NB4 (cell line): Measurements from ENCODE around the gene CCDC187.

Experiments used
- DNase-seq: peaks from one replicate; pipeline ENCODE4 v3.0.0; 2010; ENCODE audit warnings: low read depth
- H3K4me3 ChIP-seq: one replicate; pipeline ENCODE4 v1.5.1; 2011; ENCODE audit warnings: mild to moderate bottlenecking, low read depth, low read length, moderate library complexity
- MYC ChIP-seq: IDR thresholded peaks from 2 replicates; pipeline ENCODE4 v1.6.1; 2011; ENCODE audit warnings: low read depth, low read length
- POLR2A ChIP-seq: IDR thresholded peaks from 2 replicates; pipeline ENCODE4 v1.6.1; 2011; ENCODE audit warnings: mild to moderate bottlenecking; ENCODE audit not compliant: insufficient read length; ENCODE audit errors: extremely low read depth
- TF ChIP-seq, protein P1 (sequence below): IDR thresholded peaks from 2 replicates; pipeline ENCODE4 v1.6.1; 2011; ENCODE audit warnings: low read depth, low read length
- TF ChIP-seq, protein P2 (sequence below): IDR thresholded peaks from one replicate; pipeline ENCODE4 v1.5.1; 2012; ENCODE audit warnings: low read depth, low read length

CCDC187 gene

DNA sequence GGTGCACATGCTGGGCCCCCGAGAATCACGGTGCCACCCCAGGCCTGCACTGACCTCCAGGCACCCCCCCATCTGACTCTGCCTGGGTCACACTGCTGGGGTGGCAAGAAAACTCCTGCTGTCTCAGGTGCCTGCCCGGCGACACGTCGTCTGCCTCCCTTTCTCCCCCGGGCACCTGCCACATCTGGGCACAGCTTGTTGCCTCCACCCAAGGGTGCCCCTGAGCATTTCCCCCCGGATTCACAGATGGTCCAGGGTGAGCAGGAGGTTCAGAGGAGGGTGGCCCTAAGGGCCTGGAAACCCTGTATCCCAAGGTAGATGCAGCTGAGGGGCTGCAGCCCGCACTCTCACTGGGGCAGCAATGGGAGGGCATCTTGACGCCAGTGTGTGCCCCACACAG, 43.4 kb downstream of the CCDC187 start:
- no peak for DNase-seq
- TF ChIP-seq MYC (no peak), POLR2A (no peak)
- TF ChIP-seq, protein P1, sequence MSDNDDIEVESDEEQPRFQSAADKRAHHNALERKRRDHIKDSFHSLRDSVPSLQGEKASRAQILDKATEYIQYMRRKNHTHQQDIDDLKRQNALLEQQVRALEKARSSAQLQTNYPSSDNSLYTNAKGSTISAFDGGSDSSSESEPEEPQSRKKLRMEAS: no peak
- TF ChIP-seq, protein P2, sequence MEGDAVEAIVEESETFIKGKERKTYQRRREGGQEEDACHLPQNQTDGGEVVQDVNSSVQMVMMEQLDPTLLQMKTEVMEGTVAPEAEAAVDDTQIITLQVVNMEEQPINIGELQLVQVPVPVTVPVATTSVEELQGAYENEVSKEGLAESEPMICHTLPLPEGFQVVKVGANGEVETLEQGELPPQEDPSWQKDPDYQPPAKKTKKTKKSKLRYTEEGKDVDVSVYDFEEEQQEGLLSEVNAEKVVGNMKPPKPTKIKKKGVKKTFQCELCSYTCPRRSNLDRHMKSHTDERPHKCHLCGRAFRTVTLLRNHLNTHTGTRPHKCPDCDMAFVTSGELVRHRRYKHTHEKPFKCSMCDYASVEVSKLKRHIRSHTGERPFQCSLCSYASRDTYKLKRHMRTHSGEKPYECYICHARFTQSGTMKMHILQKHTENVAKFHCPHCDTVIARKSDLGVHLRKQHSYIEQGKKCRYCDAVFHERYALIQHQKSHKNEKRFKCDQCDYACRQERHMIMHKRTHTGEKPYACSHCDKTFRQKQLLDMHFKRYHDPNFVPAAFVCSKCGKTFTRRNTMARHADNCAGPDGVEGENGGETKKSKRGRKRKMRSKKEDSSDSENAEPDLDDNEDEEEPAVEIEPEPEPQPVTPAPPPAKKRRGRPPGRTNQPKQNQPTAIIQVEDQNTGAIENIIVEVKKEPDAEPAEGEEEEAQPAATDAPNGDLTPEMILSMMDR: no peak
- H3K4me3 ChIP-seq: no peak overlapping the region

DNA sequence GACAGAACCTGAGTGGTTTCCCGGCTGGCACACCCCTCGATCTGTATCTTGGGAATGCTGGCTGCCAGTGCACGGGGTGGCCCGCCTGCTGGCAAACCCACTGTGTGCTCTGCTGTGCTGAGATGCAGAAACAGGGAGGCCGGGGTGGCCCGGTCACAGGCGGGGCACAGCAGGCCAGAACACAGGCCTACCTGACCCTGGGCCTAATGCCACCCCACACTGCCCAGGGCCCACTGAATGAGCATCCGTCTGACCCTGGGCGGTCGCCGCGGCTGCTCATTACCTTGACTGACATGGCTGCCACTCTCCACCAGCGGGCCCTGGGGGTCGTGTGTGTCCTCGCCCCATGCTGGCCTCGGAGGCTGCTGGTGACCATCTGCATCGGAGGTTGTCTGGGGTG, 44.1 kb downstream of the CCDC187 start:
- H3K4me3 ChIP-seq: no peak overlapping the region
- TF ChIP-seq, protein P2: no peak
- TF ChIP-seq POLR2A: no peak
- TF ChIP-seq, protein P1: no peak
- no peak for TF ChIP-seq MYC
- no peak for DNase-seq

DNA sequence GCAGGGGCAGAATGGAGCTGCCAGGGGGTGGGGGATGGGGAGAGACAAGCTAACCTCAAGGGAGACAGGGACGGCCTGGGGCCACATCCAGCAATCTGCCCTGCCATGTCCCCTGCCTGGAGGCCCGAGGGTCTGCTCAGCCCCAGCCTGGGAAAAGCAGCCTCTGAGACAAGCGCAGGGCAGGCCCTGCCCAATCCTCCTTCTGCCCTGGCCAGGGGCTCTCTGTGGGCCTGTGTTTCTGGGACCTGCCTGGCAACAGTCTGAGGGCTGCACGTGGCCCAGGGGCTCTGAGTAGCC, 44.4 kb downstream of the CCDC187 start:
- no peak overlapping the region for H3K4me3 ChIP-seq
- TF ChIP-seq, protein P1: no peak
- TF ChIP-seq POLR2A (no peak), MYC (no peak)
- TF ChIP-seq, protein P2: no peak
- DNase-seq: no peak

DNA sequence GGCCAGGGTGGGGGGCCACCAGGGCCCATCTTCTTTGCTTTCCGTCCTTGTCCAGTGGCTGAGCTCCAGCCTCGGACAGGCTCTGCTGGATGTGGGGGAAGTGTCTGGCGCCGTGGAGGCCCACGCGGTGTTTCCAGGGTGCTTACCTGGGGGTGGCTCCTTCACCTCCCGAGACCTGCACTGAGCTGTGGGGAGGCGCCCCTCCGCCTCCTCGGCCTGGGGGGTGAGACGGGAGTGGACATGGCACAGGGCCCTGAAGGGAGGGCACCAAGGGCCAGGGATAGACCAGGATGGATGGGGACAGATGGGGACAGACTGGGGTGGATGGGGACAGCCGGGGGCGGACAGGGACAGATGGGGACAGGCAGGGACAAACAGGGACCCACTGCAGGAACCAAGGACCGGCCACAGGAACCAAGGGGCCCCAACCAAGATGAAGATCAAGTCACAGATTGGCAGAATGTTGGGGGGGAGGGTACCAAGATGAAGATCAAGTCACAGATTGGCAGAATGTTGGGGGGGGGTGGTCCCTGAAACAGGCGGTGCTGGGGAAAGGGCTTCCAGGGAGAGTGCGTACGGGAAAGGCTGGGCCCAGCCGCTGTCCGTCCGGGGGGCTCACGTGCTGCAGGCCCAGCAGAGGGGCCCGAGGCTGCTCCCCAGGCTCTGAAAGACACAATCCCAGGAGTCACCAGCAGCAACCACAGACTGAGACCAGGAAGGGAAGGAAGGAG, 44.9 kb downstream of the CCDC187 start:
- TF ChIP-seq, protein P1: no peak
- no peak overlapping the region for H3K4me3 ChIP-seq
- DNase-seq: no peak

DNA sequence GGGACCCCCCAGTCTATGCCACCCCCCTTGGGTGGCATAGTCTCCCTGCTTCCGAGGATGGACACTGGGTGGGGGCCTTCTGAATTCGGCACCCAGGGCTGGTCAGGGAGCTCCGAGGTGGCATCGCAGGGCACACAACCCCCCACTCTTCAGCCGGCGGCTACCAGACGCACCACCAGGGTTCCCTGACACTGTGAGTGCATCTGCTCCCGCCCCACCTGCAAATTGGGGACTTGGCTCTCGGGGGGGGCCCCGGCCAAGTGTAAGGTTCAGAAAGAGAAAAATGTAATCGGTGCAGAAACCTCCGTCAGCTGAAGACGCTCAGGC, 45.6 kb downstream of the CCDC187 start:
- TF ChIP-seq, protein P1: no peak
- TF ChIP-seq, protein P2: no peak
- TF ChIP-seq MYC (no peak), POLR2A (no peak)
- H3K4me3 ChIP-seq: no peak overlapping the region
- no peak for DNase-seq

DNA sequence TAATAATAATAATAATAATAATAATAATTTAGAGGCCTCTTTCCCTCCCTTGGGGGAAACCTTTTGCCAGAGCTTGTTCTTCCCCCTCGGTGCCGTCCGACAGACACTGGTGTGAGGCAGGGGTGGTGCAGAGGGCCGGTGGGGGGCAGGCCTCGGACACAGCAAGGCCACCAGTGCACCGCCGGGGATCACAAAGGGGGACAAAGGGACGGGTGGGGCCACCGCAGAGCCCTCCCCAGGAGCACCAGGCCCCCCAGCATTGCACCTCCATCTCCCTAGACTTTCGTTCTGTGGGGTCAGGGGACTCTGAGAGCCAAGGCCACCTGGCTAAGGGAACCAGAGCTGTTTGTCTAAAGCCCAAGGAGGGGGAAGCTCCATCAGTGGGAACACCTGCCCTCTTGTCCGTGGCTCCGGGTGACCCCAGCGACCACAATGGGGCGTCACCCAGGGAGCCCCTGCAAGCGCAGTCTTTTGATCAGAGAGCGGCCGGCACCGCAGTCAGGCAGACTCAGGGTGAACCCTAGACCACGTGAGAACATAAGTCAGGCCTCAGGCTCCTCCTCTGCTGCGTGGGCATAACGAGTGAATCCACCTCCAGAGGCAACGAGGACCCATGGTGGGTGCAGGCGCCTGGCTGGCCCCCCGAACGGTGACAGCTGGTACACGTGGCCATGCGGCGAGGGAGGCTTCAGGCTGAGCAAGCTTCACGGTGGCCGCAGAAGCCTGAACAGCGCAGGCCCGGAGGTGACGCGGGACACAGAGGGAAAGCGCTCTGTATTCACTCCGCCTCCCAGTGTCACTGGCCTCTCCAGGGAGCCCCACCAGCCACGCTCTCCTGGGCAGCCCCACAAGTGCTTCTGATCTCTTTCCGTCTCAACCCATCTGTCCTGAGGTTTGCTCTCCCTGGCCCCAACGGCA, 46.3 kb downstream of the CCDC187 start:
- H3K4me3 ChIP-seq: no peak overlapping the region
- DNase-seq: no peak
- TF ChIP-seq POLR2A: no peak
- TF ChIP-seq, protein P1: no peak
- no peak for TF ChIP-seq MYC
- TF ChIP-seq, protein P2: no peak
